Measurements from ENCODE around the gene NCSTN. TPM values are rescaled to one million over a fixed set of nuclear protein-coding genes. Genes with fewer than 3 reads are reported as not detected.

NCSTN gene
- total RNA-seq, 1 experiment from 2014 or later = 125 TPM

GRCh38 chr1:160403244-160403643 is 60.1 kb downstream of the NCSTN start:
- H3K9me3 Mint-ChIP-seq (ENCODE audit: unreplicated experiment) = no peaks in the 10 kb centered on the region
- POLR2A ChIA-PET = no interaction called here
- H3K27me3 Mint-ChIP-seq (ENCODE audit: insufficient read depth, unreplicated experiment) = peaks cover 16% of the 10 kb centered on the region
- no peak for DNase-seq (ENCODE audit: unreplicated experiment)
- no peak overlapping the region for H3K4me3 Mint-ChIP-seq (ENCODE audit: unreplicated experiment)
- intact Hi-C loops (cut with micrococcal nuclease) = no loop called here
- no peak overlapping the region for H3K27ac Mint-ChIP-seq (ENCODE audit: low read depth, unreplicated experiment)
- no TSS peak for BruUV-seq (replicated peaks)
- TF ChIP-seq CTCF (IDR thresholded peaks at IDR 0.05; ENCODE audit: unreplicated experiment) = no peak
- peaks cover 14% of the 10 kb centered on the region for H3K4me1 Mint-ChIP-seq (ENCODE audit: insufficient read depth, unreplicated experiment)
- H3K36me3 Mint-ChIP-seq (ENCODE audit: insufficient read depth, unreplicated experiment) = no peaks in the 10 kb centered on the region
- CTCF ChIA-PET = no interaction called here

- ChIA-PET CTCF (interaction anchor here (2.7 kb wide), 1 partner anchor 12 kb away, joined by 11 read pairs; no protein-coding TSS in a partner anchor), POLR2A (interaction anchor here (0.8 kb wide), 1 partner anchor 24 kb away, joined by 3 read pairs; no protein-coding TSS in a partner anchor)
- no TSS peak for BruUV-seq (replicated peaks)
- H3K27ac Mint-ChIP-seq (ENCODE audit: low read depth, unreplicated experiment) = no peak overlapping the region
- DNase-seq (ENCODE audit: unreplicated experiment) = no peak
- no peaks in the 10 kb centered on the region for H3K36me3 Mint-ChIP-seq (ENCODE audit: insufficient read depth, unreplicated experiment)
- H3K27me3 Mint-ChIP-seq (ENCODE audit: insufficient read depth, unreplicated experiment) = peaks cover 16% of the 10 kb centered on the region
- no peak for TF ChIP-seq CTCF (IDR thresholded peaks at IDR 0.05; ENCODE audit: unreplicated experiment)
- H3K9me3 Mint-ChIP-seq (ENCODE audit: unreplicated experiment) = no peaks in the 10 kb centered on the region
- intact Hi-C loops (cut with micrococcal nuclease) = no loop called here
- no peak overlapping the region for H3K4me3 Mint-ChIP-seq (ENCODE audit: unreplicated experiment)
- peaks cover 10% of the 10 kb centered on the region for H3K4me1 Mint-ChIP-seq (ENCODE audit: insufficient read depth, unreplicated experiment)
Observed at GRCh38 chr1:160404094-160404493, 60.9 kb downstream of the NCSTN start.

GRCh38 chr1:160405331-160405877 is 62.2 kb downstream of the NCSTN start:
- H3K4me3 Mint-ChIP-seq (ENCODE audit: unreplicated experiment) = no peak overlapping the region

More at GRCh38 chr1:160405331-160405877, 62.2 kb downstream of the NCSTN start:
- CTCF ChIA-PET = interaction anchor here (0.5 to 2.7 kb wide), 4 partner anchors 11 to 131 kb away, joined by 3 to 11 read pairs (median 4); no protein-coding TSS in a partner anchor
- Mint-ChIP-seq H3K27me3 (ENCODE audit: insufficient read depth, unreplicated experiment) (peaks cover 16% of the 10 kb centered on the region), H3K36me3 (ENCODE audit: insufficient read depth, unreplicated experiment) (no peaks in the 10 kb centered on the region), H3K9me3 (ENCODE audit: unreplicated experiment) (no peaks in the 10 kb centered on the region), H3K27ac (ENCODE audit: low read depth, unreplicated experiment) (no peak overlapping the region), H3K4me1 (ENCODE audit: insufficient read depth, unreplicated experiment) (peaks cover 9% of the 10 kb centered on the region)
- intact Hi-C loops (cut with micrococcal nuclease) = no loop called here
- TF ChIP-seq CTCF (IDR thresholded peaks at IDR 0.05; ENCODE audit: unreplicated experiment) = no peak
- POLR2A ChIA-PET = interaction anchor here (0.6 kb wide), 1 partner anchor 1029 kb away, joined by 4 read pairs; no protein-coding TSS in a partner anchor
- BruUV-seq (replicated peaks) = no TSS peak
- DNase-seq (ENCODE audit: unreplicated experiment) = no peak
